Chondrocyte (in vitro differentiated cells): Measurements from ENCODE around the gene PKP2. TPM values are rescaled to one million over a fixed set of nuclear protein-coding genes. Genes with fewer than 3 reads are reported as not detected.
"Not testable (repeated sequence)": the region's sequence is repeated elsewhere in the genome, so short reads cannot be mapped to it uniquely, and the experiment has no call there.

Source experiments
- DNase-seq: peaks from one replicate; pipeline ENCODE4 v3.0.0; 2021; ENCODE audit warnings: mixed read lengths, low spot score
- H3K27ac Mint-ChIP-seq: one replicate; pipeline ENCODE4 v1.8.0; 2021; ENCODE audit warnings: mild to moderate bottlenecking, moderate library complexity, mixed read lengths; ENCODE audit not compliant: unreplicated experiment
- H3K27me3 Mint-ChIP-seq: 2 replicates; pipeline ENCODE4 v1.8.0; 2021; ENCODE audit warnings: low read depth, mixed read lengths
- H3K36me3 Mint-ChIP-seq: 2 replicates; pipeline ENCODE4 v1.8.0; 2021; ENCODE audit warnings: low read depth, mixed read lengths
- H3K4me1 Mint-ChIP-seq: 2 replicates; pipeline ENCODE4 v1.8.0; 2021; ENCODE audit warnings: low read depth, mild to moderate bottlenecking, mixed read lengths
- H3K4me3 Mint-ChIP-seq: one replicate; pipeline ENCODE4 v1.8.0; 2021; ENCODE audit warnings: mild to moderate bottlenecking, moderate library complexity, mixed read lengths; ENCODE audit not compliant: unreplicated experiment
- H3K9me3 Mint-ChIP-seq: 2 replicates; pipeline ENCODE4 v1.8.0; 2021; ENCODE audit warnings: low read depth, mixed read lengths
- total RNA-seq: library from RNA; stranded (reverse); gene quantifications from 3 replicates; pipeline ENCODE4 v1.2.1, GENCODE V29; 2021
- TF ChIP-seq, protein P1 (sequence below): fragments of 200-600 bp; sonication (generic); IDR thresholded peaks from 2 replicates; pipeline ENCODE4 v1.5.0; 2021; ENCODE audit warnings: antibody characterized with exemption, mild to moderate bottlenecking, moderate library complexity

Gene PKP2
- total RNA-seq, 1 donor from 2014 or later = 5.8 TPM

DNA sequence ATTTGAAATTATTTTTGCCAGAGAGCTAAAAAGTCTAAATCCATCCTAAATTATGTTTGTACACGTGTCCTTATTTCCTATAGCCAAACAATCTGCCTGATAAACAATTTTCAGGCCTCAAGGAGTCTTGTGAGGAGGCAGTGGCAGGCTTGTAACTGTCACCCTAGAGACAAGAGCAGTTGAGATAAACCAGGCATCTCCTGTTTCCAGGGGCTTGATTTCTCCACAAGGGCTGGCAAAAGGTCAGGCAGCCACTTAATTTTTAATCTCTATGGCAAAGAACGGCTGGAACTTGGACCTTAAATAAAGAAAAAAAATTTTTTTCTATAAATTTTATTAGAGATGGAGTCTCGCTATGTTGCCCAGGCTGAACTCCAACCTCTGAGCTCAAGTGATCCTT lies 15.5 kb downstream of the PKP2 start:
- TF ChIP-seq, protein P1, sequence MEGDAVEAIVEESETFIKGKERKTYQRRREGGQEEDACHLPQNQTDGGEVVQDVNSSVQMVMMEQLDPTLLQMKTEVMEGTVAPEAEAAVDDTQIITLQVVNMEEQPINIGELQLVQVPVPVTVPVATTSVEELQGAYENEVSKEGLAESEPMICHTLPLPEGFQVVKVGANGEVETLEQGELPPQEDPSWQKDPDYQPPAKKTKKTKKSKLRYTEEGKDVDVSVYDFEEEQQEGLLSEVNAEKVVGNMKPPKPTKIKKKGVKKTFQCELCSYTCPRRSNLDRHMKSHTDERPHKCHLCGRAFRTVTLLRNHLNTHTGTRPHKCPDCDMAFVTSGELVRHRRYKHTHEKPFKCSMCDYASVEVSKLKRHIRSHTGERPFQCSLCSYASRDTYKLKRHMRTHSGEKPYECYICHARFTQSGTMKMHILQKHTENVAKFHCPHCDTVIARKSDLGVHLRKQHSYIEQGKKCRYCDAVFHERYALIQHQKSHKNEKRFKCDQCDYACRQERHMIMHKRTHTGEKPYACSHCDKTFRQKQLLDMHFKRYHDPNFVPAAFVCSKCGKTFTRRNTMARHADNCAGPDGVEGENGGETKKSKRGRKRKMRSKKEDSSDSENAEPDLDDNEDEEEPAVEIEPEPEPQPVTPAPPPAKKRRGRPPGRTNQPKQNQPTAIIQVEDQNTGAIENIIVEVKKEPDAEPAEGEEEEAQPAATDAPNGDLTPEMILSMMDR = no peak
- Mint-ChIP-seq H3K27me3 (no peaks in the 10 kb centered on the region), H3K4me3 (no peak overlapping the region), H3K36me3 (peaks cover 4% of the 10 kb centered on the region), H3K9me3 (no peaks in the 10 kb centered on the region), H3K4me1 (no peaks in the 10 kb centered on the region), H3K27ac (no peak overlapping the region)
- no peak for DNase-seq

DNA sequence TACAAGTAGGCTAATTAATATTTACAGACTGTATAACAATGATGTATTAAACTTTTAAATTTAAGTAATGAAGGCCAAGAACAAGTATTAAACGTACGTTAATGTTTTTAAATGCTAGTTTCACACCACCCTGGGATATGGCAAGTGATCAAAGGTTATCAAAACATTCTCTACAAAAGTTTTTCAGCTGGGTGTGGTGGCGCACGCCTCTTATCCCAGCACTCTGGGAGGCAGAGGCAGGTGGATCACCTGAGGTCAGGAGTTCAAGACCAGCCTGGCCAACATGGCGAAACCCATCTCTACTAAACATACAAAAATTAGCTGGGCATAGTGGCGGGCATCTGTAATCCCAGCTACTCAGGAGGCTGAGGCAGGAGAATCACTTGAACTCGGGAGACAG lies 17.5 kb downstream of the PKP2 start:
- H3K4me1 Mint-ChIP-seq, H3K4me3 Mint-ChIP-seq, H3K9me3 Mint-ChIP-seq, DNase-seq, H3K27me3 Mint-ChIP-seq, H3K36me3 Mint-ChIP-seq, H3K27ac Mint-ChIP-seq: not testable (repeated sequence)

DNA sequence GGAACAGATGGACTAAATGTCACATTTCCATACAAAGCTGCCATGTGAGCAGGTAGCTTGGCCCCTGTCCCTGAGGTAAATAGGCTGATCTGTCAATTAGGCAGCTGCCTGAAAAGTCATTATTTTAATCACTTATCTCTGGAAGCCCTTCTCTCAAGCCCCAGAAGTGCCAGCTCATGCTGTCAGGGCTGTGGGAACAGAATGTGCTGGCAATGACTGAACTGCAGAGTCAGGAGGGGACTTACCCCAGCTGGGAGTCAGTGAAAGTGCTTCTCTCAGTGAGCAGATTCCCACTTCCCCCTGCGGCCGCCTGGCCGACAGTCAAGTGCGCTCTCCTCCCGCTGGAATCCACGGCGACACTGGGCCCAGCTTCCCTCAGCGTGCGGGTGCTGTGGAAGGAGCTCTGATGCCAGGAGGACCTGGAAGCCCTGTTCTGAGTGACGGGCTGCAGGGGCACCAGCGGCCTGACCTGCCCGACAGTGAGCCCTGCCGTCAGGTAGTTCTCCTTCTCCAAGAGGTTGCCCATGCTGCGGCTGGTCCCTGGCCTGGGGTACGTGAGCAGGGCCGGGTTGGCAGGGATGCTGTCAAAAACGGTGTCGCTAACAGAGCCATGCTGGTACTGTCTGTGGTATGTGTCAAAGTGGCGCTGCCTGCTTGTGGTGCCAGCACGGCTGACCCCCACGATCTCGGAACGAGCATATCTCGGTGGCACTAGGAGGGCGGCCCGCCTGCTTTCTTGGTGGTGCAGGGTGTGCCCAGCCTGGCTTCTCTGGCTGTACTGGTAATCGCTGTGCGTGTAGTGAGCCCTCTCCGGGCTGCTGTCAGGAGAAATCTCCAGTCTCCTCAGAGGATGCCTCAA lies 18.7 kb downstream of the PKP2 start:
- Mint-ChIP-seq H3K9me3 (no peaks in the 10 kb centered on the region), H3K4me1 (no peaks in the 10 kb centered on the region), H3K27me3 (no peaks in the 10 kb centered on the region), H3K27ac (no peak overlapping the region), H3K36me3 (peaks cover 4% of the 10 kb centered on the region), H3K4me3 (no peak overlapping the region)
- no peak for DNase-seq
- TF ChIP-seq, protein P1 = no peak

DNA sequence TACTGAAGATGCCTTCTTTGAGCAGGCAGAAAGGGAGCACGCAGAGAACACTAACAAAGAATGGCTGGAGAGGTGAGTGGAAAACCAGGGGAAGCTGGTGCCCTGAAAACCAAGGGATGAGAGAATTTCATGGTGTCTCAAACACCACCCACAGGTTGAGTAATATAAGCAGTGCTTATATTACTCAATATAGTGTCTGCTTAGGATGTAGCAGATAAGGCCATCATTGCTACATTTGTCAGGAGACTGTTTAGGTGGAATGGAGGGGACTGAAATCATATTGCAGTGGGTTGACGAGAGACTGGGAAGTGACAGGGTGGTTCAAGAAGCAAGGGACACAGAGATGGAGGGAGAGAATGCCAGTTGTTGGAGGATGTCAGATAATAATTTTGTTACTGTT lies 20.6 kb downstream of the PKP2 start:
- Mint-ChIP-seq H3K36me3 (peaks cover 4% of the 10 kb centered on the region), H3K4me1 (no peaks in the 10 kb centered on the region), H3K9me3 (no peaks in the 10 kb centered on the region), H3K27me3 (no peaks in the 10 kb centered on the region), H3K27ac (no peak overlapping the region), H3K4me3 (no peak overlapping the region)
- TF ChIP-seq, protein P1 = no peak
- DNase-seq = no peak

DNA sequence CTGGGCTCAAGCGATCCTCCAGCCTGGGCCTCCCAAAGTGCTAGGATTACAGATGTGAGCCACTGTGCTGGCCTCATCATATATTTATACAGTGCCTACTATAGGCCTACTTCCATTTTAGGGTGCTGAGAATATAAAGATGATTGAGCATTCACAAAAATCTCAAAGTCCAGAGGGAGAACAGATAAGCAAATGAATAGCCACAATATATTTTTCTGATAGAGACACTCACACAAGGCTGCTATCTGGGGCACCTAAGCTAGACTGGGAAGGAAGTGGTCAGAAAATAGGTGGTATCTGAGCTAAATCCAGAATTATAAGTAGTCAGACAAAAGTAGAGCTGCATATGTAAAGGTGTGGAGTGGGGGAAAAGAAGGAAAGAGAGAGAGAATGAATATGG lies 21.6 kb downstream of the PKP2 start:
- no peak overlapping the region for H3K27ac Mint-ChIP-seq
- no peak overlapping the region for H3K4me3 Mint-ChIP-seq
- H3K36me3 Mint-ChIP-seq = peaks cover 4% of the 10 kb centered on the region
- no peaks in the 10 kb centered on the region for H3K27me3 Mint-ChIP-seq
- H3K9me3 Mint-ChIP-seq = no peaks in the 10 kb centered on the region
- TF ChIP-seq, protein P1 = no peak
- no peaks in the 10 kb centered on the region for H3K4me1 Mint-ChIP-seq
- no peak for DNase-seq

DNA sequence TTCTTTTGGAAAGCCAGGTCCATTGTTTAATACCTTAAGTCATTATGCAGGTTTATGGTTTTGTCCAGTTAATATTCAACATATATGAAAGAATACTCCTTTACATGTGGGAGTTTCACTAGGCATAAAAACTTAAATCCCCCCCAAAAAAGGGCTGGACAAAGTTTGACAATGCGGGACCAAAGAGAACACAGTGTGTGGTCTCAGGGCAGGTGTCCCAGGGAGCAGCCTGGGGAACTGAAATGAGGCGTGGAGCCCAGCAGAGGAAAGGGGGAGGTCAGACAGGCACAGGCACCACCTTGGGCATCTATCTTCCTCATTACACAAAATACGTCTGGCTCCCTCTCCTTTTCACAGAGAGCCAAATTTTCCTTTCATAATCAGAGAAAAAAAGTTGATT lies 22.5 kb downstream of the PKP2 start:
- H3K36me3 Mint-ChIP-seq = peaks cover 4% of the 10 kb centered on the region
- TF ChIP-seq, protein P1 = no peak

DNA sequence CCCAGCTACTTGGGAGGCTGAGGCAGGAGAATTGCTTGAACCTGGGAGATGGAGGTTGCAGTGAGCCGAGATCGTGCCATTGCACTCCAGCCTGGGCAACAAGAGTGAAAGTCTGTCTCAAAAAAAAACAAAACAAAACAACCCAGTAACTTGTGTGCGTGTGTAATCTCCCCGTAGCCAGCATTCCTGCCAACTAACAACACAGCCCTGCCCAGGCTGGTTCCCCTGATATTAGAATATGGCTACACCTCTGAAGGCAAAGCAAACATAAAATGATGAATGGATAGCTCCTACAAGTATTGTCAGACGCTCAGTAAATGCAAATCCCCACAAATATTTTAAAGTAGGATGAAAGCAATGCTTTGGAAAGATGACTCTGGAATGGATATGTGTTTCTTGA lies 24.2 kb downstream of the PKP2 start:
- H3K27me3 Mint-ChIP-seq, DNase-seq, H3K36me3 Mint-ChIP-seq, H3K4me3 Mint-ChIP-seq, H3K9me3 Mint-ChIP-seq, H3K27ac Mint-ChIP-seq, H3K4me1 Mint-ChIP-seq: not testable (repeated sequence)

More for the DNA sequence above, 22.5 kb downstream of the PKP2 start:
- H3K27ac Mint-ChIP-seq = no peak overlapping the region
- H3K4me3 Mint-ChIP-seq = no peak overlapping the region
- no peak for DNase-seq
- no peaks in the 10 kb centered on the region for H3K4me1 Mint-ChIP-seq
- H3K9me3 Mint-ChIP-seq = no peaks in the 10 kb centered on the region
- H3K27me3 Mint-ChIP-seq = no peaks in the 10 kb centered on the region
